Uterus (tissue), 2 donors: ENCODE data around the gene LPO.

Experiments used
- POLR2A ChIP-seq, 2 donors: fragments of 450-650 bp; IDR thresholded peaks; one replicate each; pipeline ENCODE4 v1.6.1; 2016; ENCODE audit warnings: antibody characterized with exemption in 2 of 2, mild to moderate bottlenecking in 1 of 2, moderate library complexity in 1 of 2
- TF ChIP-seq, protein P1 (sequence below), 4 experiments: fragments of 200-600 bp in 2 of 4; fragments of 450-650 bp in 2 of 4; sonication (generic) in 2 of 4; IDR thresholded peaks; one replicate each; pipeline ENCODE4 v1.5.1; 2016 to 2019; ENCODE audit warnings: antibody characterized with exemption in 4 of 4, mild to moderate bottlenecking in 2 of 4, moderate library complexity in 1 of 4

DNA sequence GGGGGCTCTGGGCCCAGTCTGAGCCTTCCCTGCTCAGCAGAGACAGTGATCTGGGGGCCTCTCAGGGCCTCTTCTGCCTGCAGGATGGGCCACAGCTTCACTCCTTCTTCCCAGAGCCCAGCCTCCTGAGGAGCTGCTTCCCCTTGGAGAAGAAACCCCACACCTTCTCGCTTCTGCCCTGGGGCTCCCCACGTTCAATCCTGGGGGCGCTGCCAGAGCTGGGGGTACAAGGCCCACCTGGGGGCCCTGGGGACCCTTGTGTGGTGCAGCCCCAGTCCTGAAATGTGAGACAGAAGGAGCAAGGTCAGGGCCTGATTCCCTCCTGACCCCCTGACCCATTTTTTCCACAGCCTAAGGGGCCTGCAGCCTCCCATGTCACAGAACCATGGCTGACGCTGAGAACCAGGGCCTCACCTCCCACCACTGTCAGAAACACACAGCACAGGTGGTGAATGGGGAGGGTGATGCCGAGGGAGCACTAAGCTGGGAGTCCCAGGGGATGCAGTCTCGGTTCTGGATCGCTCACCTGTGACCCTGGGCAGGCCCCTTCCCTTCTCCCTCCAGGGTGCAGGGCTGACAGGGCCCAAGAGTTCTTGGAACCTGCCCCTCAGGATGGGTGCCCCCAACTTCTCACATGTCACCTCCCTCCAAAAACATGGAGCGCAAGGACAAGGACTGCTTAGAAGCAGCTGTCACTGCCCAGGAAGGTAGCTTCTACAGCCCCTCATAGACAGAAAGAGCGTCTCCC is 64.0 kb downstream of the LPO start:
- TF ChIP-seq, protein P1, sequence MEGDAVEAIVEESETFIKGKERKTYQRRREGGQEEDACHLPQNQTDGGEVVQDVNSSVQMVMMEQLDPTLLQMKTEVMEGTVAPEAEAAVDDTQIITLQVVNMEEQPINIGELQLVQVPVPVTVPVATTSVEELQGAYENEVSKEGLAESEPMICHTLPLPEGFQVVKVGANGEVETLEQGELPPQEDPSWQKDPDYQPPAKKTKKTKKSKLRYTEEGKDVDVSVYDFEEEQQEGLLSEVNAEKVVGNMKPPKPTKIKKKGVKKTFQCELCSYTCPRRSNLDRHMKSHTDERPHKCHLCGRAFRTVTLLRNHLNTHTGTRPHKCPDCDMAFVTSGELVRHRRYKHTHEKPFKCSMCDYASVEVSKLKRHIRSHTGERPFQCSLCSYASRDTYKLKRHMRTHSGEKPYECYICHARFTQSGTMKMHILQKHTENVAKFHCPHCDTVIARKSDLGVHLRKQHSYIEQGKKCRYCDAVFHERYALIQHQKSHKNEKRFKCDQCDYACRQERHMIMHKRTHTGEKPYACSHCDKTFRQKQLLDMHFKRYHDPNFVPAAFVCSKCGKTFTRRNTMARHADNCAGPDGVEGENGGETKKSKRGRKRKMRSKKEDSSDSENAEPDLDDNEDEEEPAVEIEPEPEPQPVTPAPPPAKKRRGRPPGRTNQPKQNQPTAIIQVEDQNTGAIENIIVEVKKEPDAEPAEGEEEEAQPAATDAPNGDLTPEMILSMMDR (IDR thresholded peaks at IDR 0.05) = no peak
- no peak for TF ChIP-seq POLR2A (IDR thresholded peaks at IDR 0.05)
